OCI-LY3 (cell line): Measurements from ENCODE around the gene PERM1.

ENCODE experiments used
- H2AFZ ChIP-seq: fragments of 200-600, 300-600 bp; shearing (Covaris generic); 2 replicates; pipeline ENCODE4 v1.6.0; 2014; ENCODE audit warnings: antibody characterized with exemption, low read depth, low read length
- H3K27ac ChIP-seq: fragments of 200-600, 300-600 bp; sonication (generic); 2 replicates; pipeline ENCODE4 v1.5.1; 2014; ENCODE audit warnings: mild to moderate bottlenecking, low read length, moderate library complexity, mixed read lengths
- H3K27me3 ChIP-seq: fragments of 200-600, 300-600 bp; sonication (generic); 2 replicates; pipeline ENCODE4 v1.6.1; 2014; ENCODE audit warnings: low read depth, low read length, mixed read lengths
- H3K36me3 ChIP-seq: fragments of 200-600, 300-600 bp; sonication (generic); replicated peaks from 2 replicates; pipeline ENCODE3; 2014; ENCODE audit warnings: low read depth, low read length, mixed read lengths
- H3K4me1 ChIP-seq: fragments of 300-600, 200-600 bp; sonication (generic); 2 replicates; pipeline ENCODE4 v1.6.1; 2014; ENCODE audit warnings: low read length, mixed read lengths
- H3K4me2 ChIP-seq: fragments of 200-600, 300-600 bp; sonication (generic); 2 replicates; pipeline ENCODE4 v1.6.1; 2014; ENCODE audit warnings: low read length, mixed read lengths
- H3K4me3 ChIP-seq: fragments of 300-600, 200-600 bp; sonication (generic); 2 replicates; pipeline ENCODE4 v1.5.1; 2014; ENCODE audit warnings: antibody characterized with exemption, mild to moderate bottlenecking, low read length, moderate library complexity
- H3K79me2 ChIP-seq: fragments of 300-600, 200-600 bp; shearing (Covaris generic); 2 replicates; pipeline ENCODE4 v1.6.1; 2014; ENCODE audit warnings: mild to moderate bottlenecking, low read length, mixed read lengths
- H3K9ac ChIP-seq: fragments of 300-600, 200-600 bp; shearing (Covaris generic); 2 replicates; pipeline ENCODE4 v1.6.0; 2014; ENCODE audit warnings: mild to moderate bottlenecking, low read length, moderate library complexity
- H3K9me3 ChIP-seq: fragments of 200-600, 300-600 bp; shearing (Covaris generic); 2 replicates; pipeline ENCODE4 v1.6.1; 2014; ENCODE audit warnings: low read length, mixed read lengths; ENCODE audit not compliant: insufficient read depth
- H4K20me1 ChIP-seq: fragments of 200-600, 300-600 bp; sonication (generic); 2 replicates; pipeline ENCODE4 v1.6.1; 2016; ENCODE audit warnings: low read length, mixed read lengths; ENCODE audit not compliant: insufficient read depth
- EZH2phosphoT487 ChIP-seq: fragments of 200-600 bp; shearing (Covaris generic); IDR thresholded peaks from 2 replicates; pipeline ENCODE4 v1.6.1; 2018; ENCODE audit warnings: antibody characterized with exemption, mixed run types, low read depth
- TF ChIP-seq, protein P1 (sequence below): fragments of 200-600, 300-600 bp; sonication (generic); IDR thresholded peaks from 2 replicates; pipeline ENCODE4 v1.5.1; 2014; ENCODE audit warnings: antibody characterized with exemption, low read length, low read depth

PERM1 gene

DNA sequence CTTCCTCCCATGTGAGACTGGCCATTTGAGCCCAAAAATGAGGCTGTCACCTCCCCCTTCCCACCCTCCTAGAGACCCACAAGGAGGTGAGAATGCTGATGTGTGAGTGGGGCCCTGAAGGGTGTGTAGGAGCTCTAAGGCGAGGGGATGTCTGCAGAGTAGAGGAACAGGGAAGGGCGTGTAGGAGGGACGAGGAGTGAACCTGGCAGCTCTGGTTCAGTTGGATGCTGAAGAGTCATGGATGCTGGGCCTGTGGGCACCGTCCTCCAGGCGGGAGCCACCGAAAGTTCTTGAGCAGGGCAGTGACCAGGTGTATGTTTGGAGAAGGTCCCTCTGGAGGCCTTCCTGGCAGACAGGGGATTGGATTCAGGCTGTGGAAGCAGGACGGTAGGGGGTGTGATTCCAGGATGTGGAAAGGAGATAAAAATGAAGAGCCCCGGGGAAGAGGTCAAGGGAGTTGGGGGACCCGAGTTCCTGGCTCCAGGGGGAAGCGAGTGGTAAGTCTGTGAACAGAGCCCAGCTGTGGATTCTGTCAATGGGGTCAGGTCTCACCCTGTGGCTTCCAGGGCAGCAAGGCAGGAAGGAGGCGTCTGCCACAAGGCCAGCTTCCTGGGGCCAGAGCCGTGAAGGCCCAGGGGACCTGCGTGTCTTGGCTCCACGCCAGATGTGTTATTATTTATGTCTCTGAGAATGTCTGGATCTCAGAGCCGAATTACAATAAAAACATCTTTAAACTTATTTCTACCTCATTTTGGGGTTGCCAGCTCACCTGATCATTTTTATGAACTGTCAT is 50.3 kb downstream of the PERM1 start:
- no peaks in the 10 kb centered on the region for H4K20me1 ChIP-seq

DNA sequence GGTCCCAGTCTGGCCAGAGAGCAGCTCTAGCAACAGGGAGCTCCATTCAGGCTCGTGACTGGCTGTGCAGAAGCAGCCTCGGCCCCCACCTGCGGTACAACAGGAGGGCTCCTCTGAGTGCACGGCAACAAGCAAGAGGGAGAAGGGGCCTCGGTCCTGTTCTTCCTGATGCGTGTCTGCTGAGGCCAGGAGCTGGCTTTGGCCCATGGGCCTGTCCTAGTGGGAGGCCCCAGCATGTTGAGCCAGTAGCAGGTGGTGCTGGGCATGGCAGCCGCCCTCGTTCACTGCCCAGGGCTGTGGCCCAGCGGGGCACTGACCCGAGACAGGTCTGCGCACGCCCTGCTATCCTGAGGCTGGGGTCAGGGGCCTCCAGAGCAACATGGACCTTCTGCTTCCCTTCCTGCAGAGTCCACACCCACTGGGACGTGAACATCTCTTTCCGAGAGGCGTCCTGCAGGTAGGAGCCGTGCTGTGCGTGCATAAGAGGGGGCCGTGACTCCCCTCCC is 51.2 kb downstream of the PERM1 start:
- Histone ChIP-seq H3K27ac (no peak overlapping the region), H3K4me1 (no peaks in the 10 kb centered on the region), H3K27me3 (peaks cover 13% of the 10 kb centered on the region; the same call in 1 of the 2 replicates), H3K79me2 (no peaks in the 10 kb centered on the region), H4K20me1 (no peaks in the 10 kb centered on the region), H3K9me3 (no peaks in the 10 kb centered on the region), H3K4me3 (no peak overlapping the region), H3K36me3 (no peaks in the 10 kb centered on the region), H3K4me2 (no peak overlapping the region), H3K9ac (no peak overlapping the region), H2AFZ (no peak overlapping the region)
- TF ChIP-seq, protein P1, sequence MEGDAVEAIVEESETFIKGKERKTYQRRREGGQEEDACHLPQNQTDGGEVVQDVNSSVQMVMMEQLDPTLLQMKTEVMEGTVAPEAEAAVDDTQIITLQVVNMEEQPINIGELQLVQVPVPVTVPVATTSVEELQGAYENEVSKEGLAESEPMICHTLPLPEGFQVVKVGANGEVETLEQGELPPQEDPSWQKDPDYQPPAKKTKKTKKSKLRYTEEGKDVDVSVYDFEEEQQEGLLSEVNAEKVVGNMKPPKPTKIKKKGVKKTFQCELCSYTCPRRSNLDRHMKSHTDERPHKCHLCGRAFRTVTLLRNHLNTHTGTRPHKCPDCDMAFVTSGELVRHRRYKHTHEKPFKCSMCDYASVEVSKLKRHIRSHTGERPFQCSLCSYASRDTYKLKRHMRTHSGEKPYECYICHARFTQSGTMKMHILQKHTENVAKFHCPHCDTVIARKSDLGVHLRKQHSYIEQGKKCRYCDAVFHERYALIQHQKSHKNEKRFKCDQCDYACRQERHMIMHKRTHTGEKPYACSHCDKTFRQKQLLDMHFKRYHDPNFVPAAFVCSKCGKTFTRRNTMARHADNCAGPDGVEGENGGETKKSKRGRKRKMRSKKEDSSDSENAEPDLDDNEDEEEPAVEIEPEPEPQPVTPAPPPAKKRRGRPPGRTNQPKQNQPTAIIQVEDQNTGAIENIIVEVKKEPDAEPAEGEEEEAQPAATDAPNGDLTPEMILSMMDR = no peak
- TF ChIP-seq EZH2phosphoT487 = no peak

More for the DNA sequence above, 50.3 kb downstream of the PERM1 start:
- H3K4me1 ChIP-seq = no peaks in the 10 kb centered on the region
- H3K27me3 ChIP-seq = peaks cover 13% of the 10 kb centered on the region; the same call in 1 of the 2 replicates
- no peaks in the 10 kb centered on the region for H3K36me3 ChIP-seq
- H3K4me2 ChIP-seq = no peak overlapping the region
- H3K27ac ChIP-seq = no peak overlapping the region
- no peak overlapping the region for H3K9ac ChIP-seq
- TF ChIP-seq, protein P1 = no peak
- TF ChIP-seq EZH2phosphoT487 = no peak
- no peak overlapping the region for H3K4me3 ChIP-seq
- H3K9me3 ChIP-seq = no peaks in the 10 kb centered on the region
- H2AFZ ChIP-seq = no peak overlapping the region
- no peaks in the 10 kb centered on the region for H3K79me2 ChIP-seq

DNA sequence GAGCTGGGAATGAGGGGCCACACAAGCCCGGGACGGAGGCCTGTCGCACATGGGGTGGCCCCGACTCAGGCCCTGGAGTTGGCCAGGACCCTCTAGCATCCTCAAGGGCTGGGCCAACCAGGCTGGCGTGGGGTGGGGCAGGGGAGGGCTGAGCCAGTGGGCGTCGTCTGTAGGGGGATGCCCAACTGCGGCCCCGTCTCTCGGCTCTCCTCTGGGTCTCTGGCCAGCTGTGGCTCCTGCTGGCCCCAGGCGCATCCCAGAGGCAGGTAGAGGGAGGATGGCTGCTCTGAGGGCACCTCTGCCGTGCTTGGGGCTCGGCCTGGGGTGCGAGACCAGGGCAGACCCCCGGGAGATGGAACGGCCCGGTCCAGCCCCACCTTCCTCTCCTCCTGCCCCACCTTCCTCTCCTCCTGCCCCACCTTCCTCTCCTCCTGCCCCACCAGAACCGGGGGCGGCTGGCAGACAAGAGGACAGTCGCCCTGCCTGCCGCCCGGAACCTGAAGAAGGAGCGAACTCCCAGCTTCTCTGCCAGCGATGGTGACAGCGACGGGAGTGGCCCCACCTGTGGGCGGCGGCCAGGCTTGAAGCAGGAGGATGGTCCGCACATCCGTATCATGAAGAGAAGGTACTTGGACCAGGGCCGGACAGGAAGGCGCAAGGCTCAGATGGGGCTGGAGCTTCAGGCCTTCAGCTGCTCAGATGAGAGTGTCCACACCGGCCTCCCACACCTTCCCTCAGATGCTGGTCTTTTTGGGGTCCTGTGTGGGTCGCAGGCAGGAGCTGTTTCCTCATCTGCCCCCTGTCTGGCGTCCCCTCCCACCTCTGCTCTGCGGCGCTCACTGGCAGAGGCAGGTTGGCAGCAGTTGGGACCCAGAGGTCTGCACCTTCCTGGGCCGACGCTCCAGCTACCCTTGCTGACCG is 51.9 kb downstream of the PERM1 start:
- Histone ChIP-seq H3K79me2 (no peaks in the 10 kb centered on the region), H3K27ac (no peak overlapping the region), H3K4me3 (no peak overlapping the region), H3K9me3 (no peaks in the 10 kb centered on the region), H4K20me1 (no peaks in the 10 kb centered on the region), H2AFZ (no peak overlapping the region), H3K4me2 (no peak overlapping the region), H3K27me3 (peaks cover 8% of the 10 kb centered on the region; the same call in 1 of the 2 replicates), H3K4me1 (no peaks in the 10 kb centered on the region), H3K36me3 (no peaks in the 10 kb centered on the region), H3K9ac (no peak overlapping the region)
- TF ChIP-seq, protein P1 = no peak
- no peak for TF ChIP-seq EZH2phosphoT487
